ENCODE measurements around the gene STK11IP. TPM values are rescaled to one million over a fixed set of nuclear protein-coding genes. Genes with fewer than 3 reads are reported as not detected.

STK11IP gene
- total and polyA plus RNA-seq, 10 of the 15 experiments (the other 5 are each of a cell fraction or from before 2014, with no cell fraction given) = 0.42 to 24.0 (median 11.4) TPM

DNA sequence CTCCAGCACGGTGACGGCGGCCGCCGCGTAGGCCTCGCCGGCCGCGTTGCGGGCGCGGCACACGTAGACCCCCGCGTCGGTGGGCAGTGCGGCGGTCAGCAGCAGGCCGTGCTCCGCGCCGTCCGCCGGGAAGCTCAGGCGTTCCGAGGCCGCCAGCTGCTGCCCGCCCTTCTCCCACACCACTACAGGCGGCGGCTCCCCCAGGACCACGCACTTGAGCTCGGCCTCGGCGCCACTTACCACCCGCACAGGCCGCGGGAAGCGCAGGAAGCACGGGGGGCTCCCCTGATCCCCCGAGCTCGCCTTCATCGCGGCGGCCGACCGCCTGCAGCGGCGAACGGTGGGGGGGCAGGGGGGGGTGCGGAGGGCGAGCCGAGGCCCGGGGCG lies 26.7 kb upstream of the STK11IP start:
- no peak for ATAC-seq
- Histone ChIP-seq H3K4me2 (ENCODE audit: control insufficient read depth, insufficient read depth) (no peak overlapping the region), H3K36me3 (ENCODE audit: control insufficient read depth in 2 of 2, insufficient read depth in 2 of 2, low read length in 1 of 2) (no peaks in the 10 kb centered on the region), H3K4me1 (ENCODE audit: control insufficient read depth, insufficient read depth, low read length) (no peaks in the 10 kb centered on the region), H3K79me2 (ENCODE audit: control insufficient read depth, insufficient read depth, low read length) (no peaks in the 10 kb centered on the region), H3K27me3 (replicated peaks in 1 of 2; ENCODE audit: control insufficient read depth in 2 of 2, insufficient read depth in 2 of 2, low read length in 1 of 2) (peaks cover 2 to 5% of the 10 kb centered on the region in 2 experiments; a peak in 3 of 4 replicates), H2AFZ (ENCODE audit: control insufficient read depth, low read depth, low read length) (no peak overlapping the region), H4K20me1 (ENCODE audit: control insufficient read depth, insufficient read depth) (no peaks in the 10 kb centered on the region), H3K9me3 (replicated peaks; ENCODE audit: control insufficient read depth, insufficient read depth, low read length) (no peaks in the 10 kb centered on the region), H3K4me3 (no peak overlapping the region), H3K27ac (ENCODE audit: control insufficient read depth, insufficient read depth) (no peak overlapping the region), H3K9ac (ENCODE audit: control insufficient read depth, insufficient read depth, low read length) (no peak overlapping the region)
- in situ Hi-C loops (cut with MboI) (no loop called here), intact Hi-C loops (cut with micrococcal nuclease; ENCODE audit: unreplicated experiment) (no loop called here)
- CTCF ChIA-PET = interaction anchor here (1.2 kb wide), 1 partner anchor 11 kb away, joined by 3 read pairs; no protein-coding TSS in a partner anchor
- DNase-seq (ENCODE audit: low read depth, low spot score) = no peak
- WGBS (ENCODE audit: insufficient coverage, insufficient replicate concordance, low lambda C conversion rate, missing lambda C conversion rate) = 41% methylated on average over 19 of the region's 55 CpGs
- no peak for TF ChIP-seq BHLHE40 (IDR thresholded peaks at IDR 0.05; ENCODE audit: borderline replicate concordance in 1 of 2, low read depth in 2 of 2, low read length in 1 of 2)
- TF ChIP-seq, protein P1, sequence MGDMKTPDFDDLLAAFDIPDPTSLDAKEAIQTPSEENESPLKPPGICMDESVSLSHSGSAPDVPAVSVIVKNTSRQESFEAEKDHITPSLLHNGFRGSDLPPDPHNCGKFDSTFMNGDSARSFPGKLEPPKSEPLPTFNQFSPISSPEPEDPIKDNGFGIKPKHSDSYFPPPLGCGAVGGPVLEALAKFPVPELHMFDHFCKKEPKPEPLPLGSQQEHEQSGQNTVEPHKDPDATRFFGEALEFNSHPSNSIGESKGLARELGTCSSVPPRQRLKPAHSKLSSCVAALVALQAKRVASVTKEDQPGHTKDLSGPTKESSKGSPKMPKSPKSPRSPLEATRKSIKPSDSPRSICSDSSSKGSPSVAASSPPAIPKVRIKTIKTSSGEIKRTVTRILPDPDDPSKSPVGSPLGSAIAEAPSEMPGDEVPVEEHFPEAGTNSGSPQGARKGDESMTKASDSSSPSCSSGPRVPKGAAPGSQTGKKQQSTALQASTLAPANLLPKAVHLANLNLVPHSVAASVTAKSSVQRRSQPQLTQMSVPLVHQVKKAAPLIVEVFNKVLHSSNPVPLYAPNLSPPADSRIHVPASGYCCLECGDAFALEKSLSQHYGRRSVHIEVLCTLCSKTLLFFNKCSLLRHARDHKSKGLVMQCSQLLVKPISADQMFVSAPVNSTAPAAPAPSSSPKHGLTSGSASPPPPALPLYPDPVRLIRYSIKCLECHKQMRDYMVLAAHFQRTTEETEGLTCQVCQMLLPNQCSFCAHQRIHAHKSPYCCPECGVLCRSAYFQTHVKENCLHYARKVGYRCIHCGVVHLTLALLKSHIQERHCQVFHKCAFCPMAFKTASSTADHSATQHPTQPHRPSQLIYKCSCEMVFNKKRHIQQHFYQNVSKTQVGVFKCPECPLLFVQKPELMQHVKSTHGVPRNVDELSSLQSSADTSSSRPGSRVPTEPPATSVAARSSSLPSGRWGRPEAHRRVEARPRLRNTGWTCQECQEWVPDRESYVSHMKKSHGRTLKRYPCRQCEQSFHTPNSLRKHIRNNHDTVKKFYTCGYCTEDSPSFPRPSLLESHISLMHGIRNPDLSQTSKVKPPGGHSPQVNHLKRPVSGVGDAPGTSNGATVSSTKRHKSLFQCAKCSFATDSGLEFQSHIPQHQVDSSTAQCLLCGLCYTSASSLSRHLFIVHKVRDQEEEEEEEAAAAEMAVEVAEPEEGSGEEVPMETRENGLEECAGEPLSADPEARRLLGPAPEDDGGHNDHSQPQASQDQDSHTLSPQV (IDR thresholded peaks at IDR 0.05) = no peak
- no peak for TF ChIP-seq SIN3A (IDR thresholded peaks at IDR 0.05; ENCODE audit: low read depth, low read length)
- TF ChIP-seq KLF5 (IDR thresholded peaks at IDR 0.05; ENCODE audit: partially characterized antibody) = no peak
- TF ChIP-seq CHD1 (IDR thresholded peaks at IDR 0.05; ENCODE audit: low read depth, low read length) = no peak
- no peak for TF ChIP-seq BRCA1 (IDR thresholded peaks at IDR 0.05; ENCODE audit: low read depth, low read length)
- TF ChIP-seq, protein P2, sequence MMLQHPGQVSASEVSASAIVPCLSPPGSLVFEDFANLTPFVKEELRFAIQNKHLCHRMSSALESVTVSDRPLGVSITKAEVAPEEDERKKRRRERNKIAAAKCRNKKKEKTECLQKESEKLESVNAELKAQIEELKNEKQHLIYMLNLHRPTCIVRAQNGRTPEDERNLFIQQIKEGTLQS (IDR thresholded peaks at IDR 0.05; ENCODE audit: borderline replicate concordance, extremely low read depth, low read depth, low read length) = no peak
- no peak for TF ChIP-seq NR2F1 (conservative IDR thresholded peaks at IDR 0.05)
- TF ChIP-seq RAD21 (IDR thresholded peaks at IDR 0.05; ENCODE audit: insufficient read depth, low read depth, low read length) = no peak
- TF ChIP-seq USF1 (IDR thresholded peaks at IDR 0.05; ENCODE audit: borderline replicate concordance, extremely low read length, insufficient read depth, low read depth, low read length) = no peak
- TF ChIP-seq TCF12 (IDR thresholded peaks at IDR 0.05; ENCODE audit: low read depth, low read length) = no peak
- TF ChIP-seq NRF1 (conservative IDR thresholded peaks at IDR 0.05; ENCODE audit: low read depth, low read length) = no peak
- no TSS peak for BruUV-seq (replicated peaks)
- RAD21 ChIA-PET (ENCODE audit: unreplicated experiment) = no interaction called here
- no peak for FAIRE-seq
- SMC1A ChIA-PET (ENCODE audit: uncharacterized antibody, unreplicated experiment) = no interaction called here
- POLR2A ChIA-PET = no interaction called here
